ENCODE results near the gene ZNF717. TPM values are rescaled to one million over a fixed set of nuclear protein-coding genes. Genes with fewer than 3 reads are reported as not detected.
"Not testable (repeated sequence)": the region's sequence is repeated elsewhere in the genome, so short reads cannot be mapped to it uniquely, and the experiment has no call there.

Gene ZNF717
- total RNA-seq (2022) (14.0 and 16.2 TPM in 2 replicates), Bru-seq, nascent RNA (percentile 67 among the genes with signal in this experiment), BruChase-seq, experiment 1, labeled RNA remaining after a 2-hour chase (percentile 70 among the genes with signal in this experiment), BruChase-seq, experiment 2, labeled RNA remaining after a 6-hour chase (percentile 58 among the genes with signal in this experiment)
- long read RNA-seq, partial matches to known transcripts, result 0 of 7 reads
- long read RNA-seq, other reads (novel, unspliced or antisense), result 5 of 7 reads

DNA sequence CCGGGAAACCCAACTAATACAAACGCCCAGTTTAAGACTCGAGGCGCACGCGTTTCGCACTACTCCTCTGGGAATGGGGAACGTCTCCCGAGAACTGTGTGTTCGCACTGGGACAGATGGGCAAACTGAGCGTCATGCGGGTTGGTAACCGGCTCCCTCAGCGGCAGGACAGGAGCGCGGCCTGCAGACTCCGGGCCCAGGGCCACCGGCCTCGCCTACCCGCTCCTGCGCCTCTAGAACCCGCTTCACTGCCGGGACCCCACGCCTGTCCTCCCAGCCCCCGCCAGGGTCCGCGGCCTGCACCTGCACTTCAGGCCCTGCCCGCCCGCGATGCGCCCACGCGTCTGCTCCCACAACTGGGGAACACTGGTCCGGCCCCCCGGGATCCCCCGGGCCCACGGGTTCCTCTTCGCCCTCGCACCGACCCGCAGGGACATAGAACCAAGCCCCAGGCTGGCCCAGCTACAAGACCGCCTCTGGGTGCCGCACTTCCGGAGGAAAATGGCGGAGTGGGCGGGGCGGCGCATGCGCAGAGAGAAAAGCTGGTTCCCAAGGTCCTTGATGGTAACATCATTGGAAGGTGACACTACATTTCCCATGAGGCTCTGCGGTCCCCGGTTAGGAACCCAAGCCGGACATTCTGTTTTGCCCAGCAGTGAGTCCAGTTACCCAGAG is at the start of gene ZNF717:
Gene ZNF717 (minus strand): TSS at position 469 of the 675 bp plus-strand sequence. CDS start 2,187 bp downstream, outside the sequence.
- Mint-ChIP-seq H3K27ac (ENCODE audit: unreplicated experiment) (peak within 1 kb of the TSS; percentile 81), H3K4me3 (ENCODE audit: unreplicated experiment) (peak within 1 kb of the TSS; percentile 82), H3K36me3 (ENCODE audit: insufficient read depth, unreplicated experiment) (peaks cover 17% of the 10 kb centered on the region)
- H3K27me3 ChIP-seq (replicated peaks; ENCODE audit: control insufficient read depth, insufficient read depth, low read length); CTCF ChIA-PET; H3K27me3 Mint-ChIP-seq (ENCODE audit: insufficient read depth, unreplicated experiment); H3K4me1 Mint-ChIP-seq (ENCODE audit: low read depth, unreplicated experiment); H3K4me1 ChIP-seq; intact Hi-C loops (cut with micrococcal nuclease; ENCODE audit: unreplicated experiment); POLR2A ChIA-PET; H3K9me3 ChIP-seq; H3K9me3 Mint-ChIP-seq (ENCODE audit: unreplicated experiment); H3K36me3 ChIP-seq (ENCODE audit: control insufficient read depth, insufficient read depth, low read length); BruUV-seq (replicated peaks): not testable (repeated sequence)
- H3K4me3 ChIP-seq (ENCODE audit: low read depth, low read length), result peak within 1 kb of the TSS; percentile 48
- DNase-seq, result peak; percentile 96

DNA sequence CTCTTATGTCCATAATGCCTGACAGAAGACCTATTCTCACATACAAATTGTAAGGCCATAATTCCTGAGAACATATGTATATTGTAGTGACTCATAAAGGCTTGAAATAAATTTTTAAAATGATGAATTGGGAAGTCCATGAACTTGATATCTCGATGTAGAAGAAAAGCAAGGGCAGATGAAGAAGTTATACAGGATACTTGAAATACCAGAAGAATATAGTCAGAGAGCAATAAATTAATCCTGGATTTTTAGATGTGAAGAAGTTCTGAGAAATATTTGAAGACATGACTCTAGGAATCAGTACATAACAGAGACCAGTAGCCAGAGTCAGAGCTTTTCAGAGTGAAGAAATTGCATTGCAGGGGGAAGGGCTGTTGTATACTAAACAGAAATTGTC is 45.7 kb upstream of the ZNF717 start:
- POLR2A ChIA-PET, result not testable (repeated sequence)

DNA sequence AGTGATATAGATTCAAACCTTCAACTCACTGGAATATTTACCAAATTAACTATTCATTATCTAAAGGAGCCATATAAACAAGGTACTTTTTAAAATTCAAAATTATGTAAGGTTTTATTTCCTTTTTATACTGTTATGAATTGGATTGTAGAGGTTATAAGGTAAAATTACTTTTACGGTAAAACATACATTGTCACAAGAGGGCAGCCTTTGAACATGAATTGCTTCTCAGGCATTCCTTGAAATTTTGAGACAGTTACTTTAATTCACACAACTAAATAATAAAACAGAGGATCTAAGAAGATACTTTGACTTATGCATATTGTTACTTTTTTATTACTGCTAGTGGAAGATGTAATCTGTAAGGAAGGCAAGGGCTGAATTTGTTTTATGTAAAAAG is 32.7 kb upstream of the ZNF717 start:
- H3K27me3 ChIP-seq (replicated peaks; ENCODE audit: control insufficient read depth, insufficient read depth, low read length); H3K27ac Mint-ChIP-seq (ENCODE audit: unreplicated experiment); H3K4me3 ChIP-seq (ENCODE audit: low read depth, low read length); H3K27me3 Mint-ChIP-seq (ENCODE audit: insufficient read depth, unreplicated experiment); H3K9me3 ChIP-seq; H3K9me3 Mint-ChIP-seq (ENCODE audit: unreplicated experiment); H3K4me1 Mint-ChIP-seq (ENCODE audit: low read depth, unreplicated experiment); BruUV-seq (replicated peaks); H3K4me3 Mint-ChIP-seq (ENCODE audit: unreplicated experiment); H3K36me3 Mint-ChIP-seq (ENCODE audit: insufficient read depth, unreplicated experiment); DNase-seq; H3K36me3 ChIP-seq (ENCODE audit: control insufficient read depth, insufficient read depth, low read length); H3K4me1 ChIP-seq; POLR2A ChIA-PET: not testable (repeated sequence)
- intact Hi-C loops (cut with micrococcal nuclease; ENCODE audit: unreplicated experiment), result loop anchor here (2.0 to 10.0 kb wide), 3 partner anchors 227 to 767 kb away; no protein-coding TSS in a partner anchor
- CTCF ChIA-PET, result interaction anchor here (0.7 kb wide), 1 partner anchor 1056 kb away, joined by 3 read pairs; no protein-coding TSS in a partner anchor

More for the DNA sequence above, 45.7 kb upstream of the ZNF717 start:
- H3K4me1 ChIP-seq; H3K27me3 Mint-ChIP-seq (ENCODE audit: insufficient read depth, unreplicated experiment); H3K4me3 Mint-ChIP-seq (ENCODE audit: unreplicated experiment); DNase-seq; H3K36me3 Mint-ChIP-seq (ENCODE audit: insufficient read depth, unreplicated experiment); H3K36me3 ChIP-seq (ENCODE audit: control insufficient read depth, insufficient read depth, low read length); H3K4me3 ChIP-seq (ENCODE audit: low read depth, low read length); CTCF ChIA-PET; H3K27me3 ChIP-seq (replicated peaks; ENCODE audit: control insufficient read depth, insufficient read depth, low read length); H3K9me3 ChIP-seq; intact Hi-C loops (cut with micrococcal nuclease; ENCODE audit: unreplicated experiment); H3K4me1 Mint-ChIP-seq (ENCODE audit: low read depth, unreplicated experiment); H3K27ac Mint-ChIP-seq (ENCODE audit: unreplicated experiment); BruUV-seq (replicated peaks): not testable (repeated sequence)
- peaks cover 26% of the 10 kb centered on the region for H3K9me3 Mint-ChIP-seq (ENCODE audit: unreplicated experiment)

DNA sequence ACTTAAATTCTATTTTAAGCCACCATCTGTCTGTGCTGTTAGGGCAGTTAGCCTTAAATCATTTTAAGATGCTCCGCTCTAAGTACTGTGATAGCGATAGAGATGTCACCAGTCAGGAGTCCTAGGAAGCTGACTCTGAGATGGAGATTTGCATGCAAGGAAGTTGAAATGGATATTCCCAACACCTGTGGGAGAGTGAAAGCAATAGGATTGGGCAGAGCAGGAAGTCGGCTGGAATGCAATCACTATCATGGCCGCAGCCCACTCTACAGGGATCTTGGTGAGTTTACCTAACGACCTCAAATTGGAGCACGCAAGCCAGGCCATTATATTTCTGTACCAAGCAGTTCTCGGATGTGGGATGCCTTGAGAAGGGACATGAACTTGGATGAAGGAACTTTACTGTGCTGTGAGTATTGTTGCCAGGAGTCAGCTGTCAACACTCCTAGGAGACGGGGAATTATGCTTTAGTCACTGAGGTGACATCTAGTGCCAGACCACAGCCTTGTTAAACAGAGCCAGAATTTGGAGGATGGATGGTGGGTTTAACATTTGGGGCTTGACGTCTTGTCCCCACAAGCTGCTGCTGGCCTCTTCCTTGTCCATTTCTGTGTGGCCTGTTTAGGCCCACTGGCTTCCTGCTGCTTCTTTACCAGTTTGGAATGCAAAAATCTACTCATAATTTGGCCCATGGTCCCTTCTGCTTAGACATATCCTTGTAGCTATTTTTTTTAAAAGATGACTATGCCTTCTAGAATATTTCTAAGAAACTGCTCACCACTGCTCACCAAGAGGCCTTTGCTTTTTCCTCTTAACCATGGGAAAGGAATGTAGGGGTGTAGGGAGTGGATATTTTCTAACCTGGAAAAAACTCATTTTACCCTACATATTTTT is 31.2 kb upstream of the ZNF717 start:
- H3K9me3 Mint-ChIP-seq (ENCODE audit: unreplicated experiment); H3K27me3 Mint-ChIP-seq (ENCODE audit: insufficient read depth, unreplicated experiment); H3K9me3 ChIP-seq; H3K27me3 ChIP-seq (replicated peaks; ENCODE audit: control insufficient read depth, insufficient read depth, low read length); H3K27ac Mint-ChIP-seq (ENCODE audit: unreplicated experiment); H3K4me3 Mint-ChIP-seq (ENCODE audit: unreplicated experiment); H3K4me1 Mint-ChIP-seq (ENCODE audit: low read depth, unreplicated experiment); BruUV-seq (replicated peaks); H3K4me1 ChIP-seq; H3K36me3 ChIP-seq (ENCODE audit: control insufficient read depth, insufficient read depth, low read length); H3K4me3 ChIP-seq (ENCODE audit: low read depth, low read length); H3K36me3 Mint-ChIP-seq (ENCODE audit: insufficient read depth, unreplicated experiment); DNase-seq; CTCF ChIA-PET; POLR2A ChIA-PET: not testable (repeated sequence)
- intact Hi-C loops (cut with micrococcal nuclease; ENCODE audit: unreplicated experiment), result loop anchor here (10.0 kb wide), 1 partner anchor 768 kb away; no protein-coding TSS in a partner anchor
